Fibroblast of skin of right quadriceps (primary cell): ENCODE results near the gene CYP2W1.
A peak's percentile ranks its signal among the peaks of the same experiment; 100 is the strongest.

ENCODE experiments used
- DNase-seq: peaks from one replicate; pipeline ENCODE4 v3.0.0-alpha.2; 2013

The CYP2W1 gene

GRCh38 chr7:1018334-1018695 lies 35.3 kb downstream of the CYP2W1 start:
- DNase-seq, result no peak

GRCh38 chr7:1019255-1019785 lies 36.3 kb downstream of the CYP2W1 start:
- no peak for DNase-seq

DNA sequence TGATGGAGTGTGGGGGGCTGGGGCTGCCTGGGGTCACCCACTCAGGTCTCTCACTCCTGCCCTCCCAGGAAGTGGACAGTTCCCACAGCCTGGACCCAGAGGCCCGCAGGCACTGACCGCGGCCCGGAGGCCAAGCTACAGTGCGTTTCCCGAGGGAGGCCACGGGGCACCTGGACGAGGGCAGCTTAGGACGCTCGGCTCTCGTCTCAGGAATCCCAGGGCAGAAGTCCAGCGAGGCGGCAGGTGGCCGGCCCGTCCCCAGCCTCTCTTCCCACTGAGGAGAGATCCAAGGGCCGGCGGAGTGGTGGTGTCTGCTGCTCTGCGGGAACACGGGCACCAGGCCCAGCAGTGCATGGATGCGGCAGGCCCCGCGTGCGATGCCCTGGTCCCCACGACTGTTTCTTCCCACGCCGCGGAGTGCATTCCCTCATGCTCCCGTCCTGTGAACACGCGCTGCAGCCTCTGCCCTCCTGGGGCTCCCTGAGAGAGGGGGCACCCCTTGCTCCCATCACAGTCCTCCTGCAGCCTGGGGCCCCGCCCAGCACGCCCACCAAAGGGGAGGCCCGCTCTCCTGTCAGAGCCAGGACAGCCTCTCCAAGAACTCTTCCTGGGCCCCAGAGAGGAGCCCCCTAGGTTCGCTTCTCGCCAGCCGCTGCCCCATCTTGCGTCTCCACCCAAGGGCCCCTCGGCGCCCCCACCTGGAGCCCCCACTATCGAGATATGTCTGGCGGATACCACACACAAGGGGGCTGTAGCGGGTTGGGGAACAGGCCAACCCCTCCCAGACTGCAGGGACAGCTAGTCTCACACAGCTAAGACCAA lies 37.0 kb downstream of the CYP2W1 start:
- DNase-seq, result no peak

GRCh38 chr7:1020849-1021251 lies 37.9 kb downstream of the CYP2W1 start:
- DNase-seq, result no peak

GRCh38 chr7:1021366-1021765 lies 38.4 kb downstream of the CYP2W1 start:
- no peak for DNase-seq

- no peak for DNase-seq
These were observed 39.0 kb downstream of the CYP2W1 start for GRCh38 chr7:1021931-1022330.

DNA sequence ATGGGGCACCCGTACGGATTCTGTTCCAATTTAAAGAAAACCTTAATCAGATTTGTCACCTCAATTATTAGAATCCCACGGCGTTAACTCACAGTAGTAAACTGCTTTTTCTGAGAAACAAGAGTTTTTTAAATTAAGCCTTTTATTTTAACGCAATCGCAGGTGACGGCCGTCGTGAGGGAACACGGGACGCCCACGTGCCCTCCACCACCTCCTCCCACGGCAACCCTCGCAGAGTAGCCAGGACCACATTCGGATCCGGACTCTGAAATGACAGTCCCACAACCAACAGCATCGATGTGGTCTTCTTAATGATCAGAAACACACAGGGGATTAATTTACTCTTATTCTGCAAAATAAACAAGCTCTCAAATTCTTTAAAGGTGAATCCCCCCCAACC lies 39.4 kb downstream of the CYP2W1 start:
- no peak for DNase-seq

- DNase-seq, result no peak
These were observed 40.0 kb downstream of the CYP2W1 start for GRCh38 chr7:1022801-1023465.

- DNase-seq, result no peak
These were observed 41.4 kb downstream of the CYP2W1 start for GRCh38 chr7:1024331-1024841.

DNA sequence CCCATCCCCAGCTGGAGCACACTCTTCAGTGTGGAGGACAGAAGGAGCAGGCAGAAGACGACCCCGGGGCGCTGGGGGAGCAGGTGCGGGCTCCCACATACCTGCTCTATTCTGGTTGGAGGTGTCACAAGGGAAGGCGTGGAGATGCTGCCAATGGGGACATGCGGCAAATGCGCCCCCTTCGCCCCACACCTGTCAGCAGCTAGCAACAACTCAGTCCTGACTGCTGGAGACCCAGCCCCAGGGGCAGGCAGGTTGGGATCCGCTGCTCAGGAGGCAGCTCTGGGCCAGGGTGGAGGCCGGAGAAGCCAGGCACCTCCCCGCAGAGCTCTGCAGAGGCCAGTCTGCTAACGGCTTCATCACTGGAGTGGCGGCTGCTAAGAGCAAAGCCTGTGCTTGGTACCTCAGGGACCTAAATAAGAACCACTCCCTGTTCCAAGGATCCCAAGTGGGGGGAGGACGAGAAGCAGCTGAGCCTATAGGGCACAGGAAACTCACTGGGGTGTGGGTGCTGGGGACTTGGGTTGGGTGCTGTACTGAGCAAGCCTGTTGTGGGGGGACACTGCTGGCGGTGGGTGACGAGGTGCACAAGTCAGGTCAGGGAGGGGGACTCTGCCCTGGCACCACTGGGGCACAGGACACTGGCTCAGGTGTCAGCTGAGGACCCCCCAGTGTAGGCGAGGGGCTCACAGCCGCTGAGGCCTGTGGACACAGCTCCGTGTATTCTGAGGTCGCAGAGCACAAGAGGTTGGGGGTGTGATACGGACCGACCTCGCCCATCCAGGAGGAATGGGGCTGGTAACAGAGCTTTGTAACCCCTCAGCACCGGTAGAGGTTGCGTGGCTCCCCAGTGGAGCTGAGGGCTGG lies 42.1 kb downstream of the CYP2W1 start:
- no peak for DNase-seq

DNA sequence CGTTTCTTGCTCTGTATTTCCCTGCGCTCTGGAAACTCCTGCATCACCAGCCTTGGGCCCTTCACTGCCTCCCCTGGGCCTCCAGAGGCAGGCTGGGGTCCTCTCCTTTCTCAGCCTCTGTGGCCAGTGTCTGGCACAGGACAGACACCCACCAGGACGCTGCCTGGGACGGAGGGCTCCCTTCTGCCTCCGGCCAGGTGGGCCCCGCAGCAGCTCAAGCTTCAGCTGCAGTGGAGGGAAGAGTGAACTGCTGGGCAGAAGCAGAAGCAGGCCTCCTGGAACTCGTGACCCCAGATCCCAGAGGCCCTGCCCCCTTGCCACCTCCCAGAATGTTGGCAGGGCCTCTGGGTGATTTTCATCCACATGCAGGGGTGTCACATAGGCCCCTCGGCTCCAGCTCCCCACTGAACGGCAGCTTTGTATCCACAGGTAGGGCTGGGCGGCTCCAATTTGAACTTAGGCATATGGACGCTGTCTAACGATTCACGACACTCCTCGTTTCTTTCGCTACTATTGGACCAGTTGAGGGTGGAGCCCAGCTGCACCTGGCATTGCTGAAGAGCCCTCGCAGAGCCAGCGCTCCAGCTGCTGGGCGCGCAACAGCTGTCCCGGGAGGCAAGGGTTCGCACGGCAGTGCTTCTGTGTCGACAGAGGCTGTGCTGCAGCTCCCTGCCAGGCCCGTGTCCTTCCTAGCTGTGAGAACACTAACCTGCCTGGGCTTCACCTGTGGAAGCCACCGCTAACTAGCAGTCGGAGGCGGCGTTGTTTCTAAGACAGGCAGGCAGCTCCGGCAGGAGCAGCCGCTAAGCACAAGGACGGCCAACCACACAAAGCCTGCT lies 43.0 kb downstream of the CYP2W1 start:
- no peak for DNase-seq

DNA sequence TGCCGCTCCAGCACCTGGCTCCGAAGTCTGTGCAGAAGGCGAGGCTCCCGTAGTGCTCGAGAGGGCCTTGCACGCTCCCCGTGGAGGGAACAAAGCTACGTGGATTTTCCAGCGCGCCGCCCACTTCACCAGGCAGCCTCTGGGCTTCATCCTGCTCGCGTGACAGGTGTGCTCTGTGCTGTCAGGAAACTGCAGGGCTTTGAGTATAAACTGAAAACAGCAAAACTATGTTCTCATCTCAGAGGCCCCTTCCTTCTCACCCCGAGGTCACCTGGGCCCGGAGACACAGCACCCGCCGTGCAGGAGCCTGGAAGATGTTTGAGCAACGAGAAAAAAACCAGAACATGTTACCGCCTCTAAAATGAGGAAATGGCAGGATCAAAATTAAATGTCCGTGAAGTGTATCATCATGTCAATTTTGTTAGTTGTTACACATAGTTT lies 43.8 kb downstream of the CYP2W1 start:
- no peak for DNase-seq

- peak; percentile 15 for DNase-seq
These were observed 44.5 kb downstream of the CYP2W1 start for GRCh38 chr7:1027242-1028043.

GRCh38 chr7:1028044-1028770 lies 45.2 kb downstream of the CYP2W1 start:
- peak; percentile 89 for DNase-seq

DNA sequence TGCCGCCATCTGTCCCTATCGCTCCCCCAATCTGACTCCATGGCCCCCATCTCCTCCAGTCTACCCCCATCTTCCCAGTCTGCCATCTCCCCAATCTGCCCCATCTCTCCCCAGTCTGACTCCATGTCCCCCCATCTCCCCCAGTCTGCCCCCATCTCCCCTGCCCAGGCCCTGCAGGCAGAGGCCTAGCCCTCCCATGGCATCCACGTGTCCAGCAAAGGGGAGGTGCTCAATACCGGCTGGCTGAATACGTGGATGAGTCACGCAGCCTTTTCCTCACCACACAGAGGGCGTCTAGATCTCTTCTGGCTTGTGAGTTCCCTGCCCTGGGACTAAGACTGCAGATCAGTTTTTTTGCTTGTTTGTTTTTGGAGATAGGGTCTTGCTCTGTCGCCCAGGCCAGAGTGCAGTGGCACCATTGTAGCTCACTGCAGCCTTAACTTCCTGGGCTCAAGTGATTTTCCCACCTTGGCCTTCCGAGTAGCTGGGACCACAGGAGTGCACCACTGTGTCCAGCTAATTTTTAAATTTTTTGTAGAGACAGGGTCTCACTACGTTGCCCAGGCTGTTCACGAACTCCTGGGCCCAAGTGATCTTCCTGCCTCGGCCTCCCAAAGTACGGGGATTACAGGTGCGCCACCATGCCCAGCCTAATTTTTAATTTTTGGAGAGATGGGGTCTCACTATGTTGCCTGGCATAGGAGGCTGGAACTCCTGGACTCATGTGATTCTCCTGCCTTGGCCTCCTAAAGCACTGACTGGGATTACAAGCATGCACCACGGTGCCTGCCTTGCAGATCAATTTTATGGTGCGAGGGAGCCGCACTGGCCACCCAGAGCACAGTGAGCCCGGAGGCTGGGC lies 46.0 kb downstream of the CYP2W1 start:
- DNase-seq, result peak; percentile 93

DNA sequence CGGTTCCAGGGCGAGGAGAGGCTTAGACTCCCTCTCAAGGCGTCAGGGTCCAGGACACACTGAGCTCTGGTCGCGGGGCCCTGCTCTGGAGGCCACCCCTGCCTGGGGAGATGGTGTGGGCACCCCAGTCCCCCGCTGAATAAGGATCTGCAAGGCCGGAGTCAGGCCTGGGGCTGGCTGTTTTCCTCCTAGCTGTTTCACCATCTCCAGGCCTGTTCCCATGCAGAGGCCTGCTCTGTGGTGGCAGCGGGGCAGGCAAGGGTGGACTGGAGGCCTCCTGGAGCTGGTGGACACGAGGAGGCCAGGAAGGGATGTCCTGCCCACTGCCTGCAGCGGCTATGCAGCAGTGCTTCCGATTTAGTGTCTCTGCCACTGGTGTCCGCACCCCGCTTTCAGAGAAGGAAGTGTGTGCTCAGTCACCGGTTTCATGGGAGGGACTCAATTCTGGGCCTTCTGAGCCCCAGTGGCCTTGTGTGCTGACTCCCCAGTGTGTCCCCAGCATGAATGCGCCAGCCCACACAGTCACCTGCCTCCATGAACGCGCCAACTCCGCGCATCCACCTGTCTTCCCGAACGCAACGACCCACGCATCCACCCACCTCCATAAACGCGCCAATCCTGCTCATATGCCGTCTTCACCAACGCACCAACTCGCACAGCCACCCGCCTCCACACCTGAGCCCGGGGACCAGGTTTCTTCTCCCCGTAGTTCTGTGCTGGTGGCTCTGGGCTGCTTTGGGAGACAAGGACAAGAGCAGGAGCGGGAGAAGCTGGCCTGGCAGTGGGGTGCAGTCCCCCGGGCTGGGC lies 46.9 kb downstream of the CYP2W1 start:
- DNase-seq, result no peak

GRCh38 chr7:1030444-1031070 lies 47.6 kb downstream of the CYP2W1 start:
- DNase-seq, result no peak
